Measurements from ENCODE around the gene OTUD4. TPM values are rescaled to one million over a fixed set of nuclear protein-coding genes. Genes with fewer than 3 reads are reported as not detected.

Gene OTUD4
- total and polyA plus RNA-seq, 2 donors (not counting 3 experiments of a cell fraction or from before 2014, with no cell fraction given) = 12.6 to 40.9 TPM

DNA sequence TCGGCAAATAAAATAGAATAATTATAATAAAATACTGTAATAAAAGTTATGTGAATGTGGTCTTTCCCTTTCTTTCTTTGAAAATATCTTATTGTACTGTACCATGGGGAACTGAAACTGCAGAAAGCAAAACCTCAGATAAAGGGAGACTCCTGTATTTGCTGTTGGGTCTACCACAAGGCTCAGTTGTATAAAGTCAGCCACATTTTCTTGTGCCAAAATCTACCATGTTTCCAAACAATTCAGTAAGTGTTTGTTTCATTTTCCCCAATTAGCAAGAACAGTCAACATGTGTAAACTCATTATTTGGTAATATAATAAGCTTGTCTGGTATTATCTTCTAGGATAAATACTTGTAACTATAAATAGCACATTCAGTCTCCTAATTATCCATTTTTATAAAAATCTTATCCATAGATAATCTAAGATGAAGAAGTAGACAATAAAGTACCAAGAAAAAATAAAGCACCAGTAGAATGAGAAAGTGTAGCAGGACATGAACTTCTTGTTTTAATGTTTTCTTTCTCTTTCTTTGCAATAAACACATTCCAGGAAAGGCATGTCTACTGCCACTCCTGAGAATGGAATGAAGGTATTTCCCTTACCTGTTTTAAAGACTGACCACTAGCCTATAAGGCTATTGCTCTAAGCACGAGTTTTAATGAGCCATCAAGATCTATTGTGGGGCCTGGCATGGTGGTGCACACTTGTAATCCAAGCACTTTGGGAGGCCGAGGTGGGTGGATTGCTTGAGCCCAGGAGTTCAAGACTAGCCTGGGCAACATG is 15.0 kb upstream of the OTUD4 start:
- BruUV-seq (replicated peaks) = no TSS peak
- Histone ChIP-seq H3K4me1 (ENCODE audit: control insufficient read depth, extremely low read depth, insufficient read depth, low read length) (no peaks in the 10 kb centered on the region), H3K27me3 (ENCODE audit: control insufficient read depth in 2 of 2, insufficient read depth in 2 of 2, low read length in 2 of 2) (peaks cover 6 to 9% of the 10 kb centered on the region in 2 experiments), H3K4me3 (replicated peaks in 1 of 3; ENCODE audit: insufficient read depth in 1 of 3, low read depth in 1 of 3, low read length in 3 of 3) (no peak overlapping the region), H3K27ac (ENCODE audit: insufficient read depth, low read depth, low read length) (no peak overlapping the region), H3K9ac (replicated peaks; ENCODE audit: extremely low read depth, insufficient read depth, low read length) (no peak overlapping the region), H3K9me3 (replicated peaks; ENCODE audit: control insufficient read depth, insufficient read depth, low read length) (no peaks in the 10 kb centered on the region), H2AFZ (ENCODE audit: low read depth, low read length) (no peak overlapping the region), H3K4me2 (ENCODE audit: insufficient read depth, low read length) (no peak overlapping the region), H3K9me1 (replicated peaks; ENCODE audit: control insufficient read depth, extremely low read depth, insufficient read depth, low read length) (no peaks in the 10 kb centered on the region), H3K79me2 (ENCODE audit: control insufficient read depth, insufficient read depth, low read length) (no peaks in the 10 kb centered on the region), H4K20me1 (replicated peaks; ENCODE audit: control insufficient read depth, extremely low read depth, insufficient read depth, low read length) (no peaks in the 10 kb centered on the region), H3K36me3 (ENCODE audit: control insufficient read depth in 2 of 2, extremely low read depth in 1 of 2, insufficient read depth in 2 of 2, low read length in 2 of 2) (no peaks in the 10 kb centered on the region)
- intact Hi-C loops (cut with micrococcal nuclease) (no loop called here), dilution Hi-C loops (cut with MboI; ENCODE audit: extremely low pct_ligation_motif_present, low sequenced_read_pairs) (no loop called here)
- ChIA-PET CTCF (no interaction called here), POLR2A (no interaction called here)
- no peak for TF ChIP-seq FOS (IDR thresholded peaks at IDR 0.05; ENCODE audit: borderline replicate concordance, insufficient read depth, low read length)
- TF ChIP-seq JUN (IDR thresholded peaks at IDR 0.05; ENCODE audit: borderline replicate concordance, insufficient read depth, insufficient read length, low read depth) = no peak
- TF ChIP-seq CTCF (IDR thresholded peaks at IDR 0.05; ENCODE audit: extremely low read depth in 1 of 2, insufficient read depth in 1 of 2, low read depth in 1 of 2, low read length in 2 of 2) = no peak
- no peak for TF ChIP-seq POLR2AphosphoS5 (IDR thresholded peaks at IDR 0.05; ENCODE audit: insufficient read depth, low read depth, low read length)
- TF ChIP-seq POLR2A (IDR thresholded peaks at IDR 0.05; ENCODE audit: low read depth, low read length) = no peak
- no peak for TF ChIP-seq GATA2 (IDR thresholded peaks at IDR 0.05; ENCODE audit: insufficient read depth, insufficient read length, low read depth, low read length)
- no peak for FAIRE-seq
- no peak for DNase-seq (ENCODE audit: low read depth, low spot score)

Data from endothelial cell of umbilical vein (primary cell).